ENCODE data around the gene COX6A1. TPM values are rescaled to one million over a fixed set of nuclear protein-coding genes. Genes with fewer than 3 reads are reported as not detected.

The COX6A1 gene
- total RNA-seq (ENCODE audit: insufficient read depth, low replicate concordance): 351 TPM

GRCh38 chr12:120437735-120438494, at the start of gene COX6A1:
Gene COX6A1, plus strand, starts transcription at chr12:120438113. Its CDS starts 14 bp downstream, at chr12:120438127.
- peak; percentile 99 for DNase-seq (ENCODE audit: low spot score)

DNA sequence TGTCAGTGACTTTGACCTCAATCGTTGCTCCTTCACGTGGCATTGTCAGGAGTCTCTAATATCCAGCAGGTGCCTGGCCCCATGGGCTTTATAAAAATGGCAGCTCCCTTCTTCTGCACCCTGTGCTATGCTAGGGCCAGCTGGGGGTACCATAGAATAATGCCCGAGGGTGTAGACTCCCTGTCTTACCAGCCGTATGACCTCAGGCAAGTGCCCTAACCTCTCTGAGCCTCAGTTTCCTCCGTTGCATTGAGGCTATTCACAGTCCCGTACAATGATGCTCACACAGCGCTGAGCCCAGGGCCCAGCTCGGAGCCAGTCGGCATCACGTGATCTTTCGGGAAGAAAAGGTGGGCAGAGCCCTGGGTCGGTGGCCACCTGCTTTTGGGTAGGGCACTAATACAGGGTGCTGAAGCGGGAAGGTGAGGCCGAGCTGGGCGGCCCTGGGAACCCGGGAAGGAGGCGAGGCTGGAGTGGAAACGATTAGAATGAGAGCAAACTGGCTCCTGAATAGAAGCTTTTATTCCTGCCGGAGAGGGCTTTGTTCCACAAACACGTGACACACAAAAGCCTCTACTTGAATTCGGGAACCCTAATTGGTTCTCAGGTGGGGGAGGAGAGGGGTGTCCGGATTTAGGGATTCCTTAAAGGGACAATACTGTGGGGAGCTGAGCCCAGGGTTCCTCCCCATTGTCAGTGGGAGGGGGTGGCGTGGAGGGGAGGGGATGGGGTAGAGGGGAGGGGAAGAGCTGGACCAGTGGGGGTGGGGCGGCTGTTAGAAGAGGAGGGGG, 49.0 kb upstream of the COX6A1 start:
- DNase-seq (ENCODE audit: low spot score): no peak

DNA sequence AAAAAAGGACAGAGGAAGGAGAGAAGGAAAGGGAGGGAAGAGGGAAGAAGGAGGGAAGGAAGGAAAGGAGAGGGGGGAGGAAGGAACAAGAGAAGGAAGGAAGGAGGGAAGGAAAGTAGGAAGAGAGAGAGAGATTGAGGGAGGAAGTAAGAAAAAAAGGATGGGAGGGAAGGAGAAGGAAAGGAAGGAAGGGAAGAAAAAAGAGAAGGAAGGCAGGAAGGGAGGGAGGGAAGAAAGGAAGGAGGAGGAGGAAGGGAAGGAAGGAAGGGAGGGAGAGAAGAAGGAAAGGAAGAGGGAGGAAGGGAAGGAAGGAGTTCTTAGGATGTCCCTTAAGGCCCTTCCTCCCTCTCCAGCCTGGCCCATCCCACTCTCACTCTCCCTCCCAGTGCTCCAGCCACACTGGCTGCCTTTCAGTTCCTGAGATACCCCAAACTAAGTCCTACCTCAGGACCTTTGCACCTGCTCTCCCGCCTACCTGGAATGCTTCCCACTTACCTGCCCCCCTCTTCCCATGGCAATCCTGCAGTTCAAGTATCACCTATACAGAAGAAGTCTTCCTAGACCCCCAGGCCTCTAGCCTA, 47.3 kb upstream of the COX6A1 start:
- DNase-seq (ENCODE audit: low spot score): no peak

GRCh38 chr12:120394483-120395367, 43.2 kb upstream of the COX6A1 start:
- DNase-seq (ENCODE audit: low spot score): peak; percentile 51

GRCh38 chr12:120397824-120398540, 39.9 kb upstream of the COX6A1 start:
- no peak for DNase-seq (ENCODE audit: low spot score)

- peak; percentile 50 for DNase-seq (ENCODE audit: low spot score)
These were observed 38.4 kb upstream of the COX6A1 start for GRCh38 chr12:120399531-120399930.

- DNase-seq (ENCODE audit: low spot score): peak; percentile 20
These were observed 35.7 kb upstream of the COX6A1 start for GRCh38 chr12:120402217-120402616.

- no peak for DNase-seq (ENCODE audit: low spot score)
These were observed 34.0 kb upstream of the COX6A1 start for GRCh38 chr12:120403869-120404268.

DNA sequence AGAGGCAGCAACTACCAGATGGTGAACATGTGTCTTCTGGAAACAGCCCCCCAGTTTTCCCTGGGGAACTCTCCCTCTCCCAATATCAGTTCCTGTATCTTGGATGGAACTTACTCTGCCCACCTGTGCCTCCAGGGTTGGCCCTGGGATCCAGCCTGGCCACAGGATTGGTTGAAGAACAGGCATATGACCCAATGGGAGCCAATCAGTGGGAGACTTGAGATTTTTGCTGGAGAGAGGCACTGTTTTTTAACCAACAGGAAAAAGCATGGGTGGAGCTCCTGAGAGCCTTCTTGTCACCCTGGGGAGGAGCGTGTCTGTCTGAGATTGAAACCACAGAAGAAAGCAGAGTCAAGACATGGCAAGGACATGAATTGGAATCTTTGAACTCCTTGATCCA, 33.6 kb upstream of the COX6A1 start:
- no peak for DNase-seq (ENCODE audit: low spot score)

DNA sequence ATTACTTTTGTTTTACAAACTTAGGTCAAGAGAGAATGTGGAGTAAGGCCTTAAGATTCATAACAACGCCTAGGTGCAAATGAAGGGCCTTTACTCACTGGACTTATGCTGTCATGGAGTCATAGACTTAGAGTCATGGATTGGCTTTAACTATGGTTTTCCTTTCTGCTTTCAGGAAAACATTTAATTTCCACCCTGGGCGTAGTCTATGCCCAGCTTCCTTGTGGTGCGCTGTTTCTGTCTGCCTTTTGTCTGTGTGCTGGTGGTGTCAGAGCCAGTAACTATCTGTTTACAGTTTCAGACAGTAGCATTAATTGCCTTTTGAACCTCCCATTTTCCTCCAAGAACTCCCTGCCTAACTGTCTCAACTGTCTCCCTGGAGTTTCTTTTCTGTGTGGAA, 31.8 kb upstream of the COX6A1 start:
- DNase-seq (ENCODE audit: low spot score): peak; percentile 8

GRCh38 chr12:120406553-120406952, 31.4 kb upstream of the COX6A1 start:
- DNase-seq (ENCODE audit: low spot score): no peak

GRCh38 chr12:120408771-120409170, 29.1 kb upstream of the COX6A1 start:
- DNase-seq (ENCODE audit: low spot score): no peak

DNA sequence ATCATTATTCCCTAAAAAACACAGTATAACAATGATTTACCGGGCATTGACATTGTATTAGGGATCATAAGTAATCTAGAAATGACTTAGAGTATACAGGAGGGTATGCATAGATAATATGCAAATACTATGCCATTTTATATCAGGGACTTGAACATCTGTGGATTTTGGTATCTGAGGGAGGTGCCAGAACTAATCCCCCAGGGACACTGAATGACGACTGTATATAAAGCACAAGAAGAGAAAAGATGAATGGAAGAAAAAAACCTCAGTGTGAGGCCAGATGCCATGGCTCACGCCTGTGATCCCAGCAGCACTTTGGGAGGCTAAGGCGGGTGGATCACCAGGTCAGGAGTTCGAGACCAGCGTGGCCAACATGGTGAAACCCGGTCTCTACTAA, 25.5 kb upstream of the COX6A1 start:
- no peak for DNase-seq (ENCODE audit: low spot score)

DNA sequence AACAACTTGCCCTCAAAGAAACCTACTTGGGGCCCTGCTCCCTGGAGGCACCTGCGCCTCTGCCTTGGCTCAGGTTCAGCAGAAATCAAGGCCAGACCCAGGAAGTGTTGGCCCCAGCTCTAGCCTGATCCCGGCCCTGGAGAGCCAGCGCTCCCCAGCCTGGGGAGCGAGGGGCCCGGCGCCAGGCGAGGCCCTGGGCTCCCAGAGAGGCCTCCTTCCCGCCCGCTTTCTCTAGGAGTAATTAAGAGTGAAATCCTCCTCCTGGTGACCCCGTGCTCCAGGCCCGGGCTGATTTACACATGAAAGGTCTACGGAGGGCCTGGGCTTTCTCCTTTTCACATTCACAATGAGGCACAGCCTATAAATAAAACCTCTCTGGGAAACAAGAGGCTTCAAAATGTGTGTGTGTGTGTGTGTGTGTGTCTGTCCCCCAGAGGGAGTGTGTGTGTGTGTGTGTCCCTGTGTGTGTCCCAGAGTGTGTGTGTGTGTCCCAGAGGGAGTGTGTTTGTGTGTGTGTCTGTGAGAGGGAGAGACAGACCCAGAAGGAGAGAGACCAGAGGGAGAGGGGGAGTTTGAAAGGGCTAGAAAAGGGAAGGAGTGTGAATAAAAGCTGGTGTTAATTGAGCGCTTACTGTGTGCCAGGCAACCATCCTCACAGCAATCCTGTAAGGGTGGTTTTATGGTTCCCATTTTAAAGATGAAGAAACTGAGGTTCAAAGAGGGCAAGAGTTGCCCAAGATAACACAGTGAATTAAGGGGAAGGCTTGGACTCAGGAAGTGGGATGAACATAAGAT, 23.8 kb upstream of the COX6A1 start:
- DNase-seq (ENCODE audit: low spot score): peak; percentile 17

DNA sequence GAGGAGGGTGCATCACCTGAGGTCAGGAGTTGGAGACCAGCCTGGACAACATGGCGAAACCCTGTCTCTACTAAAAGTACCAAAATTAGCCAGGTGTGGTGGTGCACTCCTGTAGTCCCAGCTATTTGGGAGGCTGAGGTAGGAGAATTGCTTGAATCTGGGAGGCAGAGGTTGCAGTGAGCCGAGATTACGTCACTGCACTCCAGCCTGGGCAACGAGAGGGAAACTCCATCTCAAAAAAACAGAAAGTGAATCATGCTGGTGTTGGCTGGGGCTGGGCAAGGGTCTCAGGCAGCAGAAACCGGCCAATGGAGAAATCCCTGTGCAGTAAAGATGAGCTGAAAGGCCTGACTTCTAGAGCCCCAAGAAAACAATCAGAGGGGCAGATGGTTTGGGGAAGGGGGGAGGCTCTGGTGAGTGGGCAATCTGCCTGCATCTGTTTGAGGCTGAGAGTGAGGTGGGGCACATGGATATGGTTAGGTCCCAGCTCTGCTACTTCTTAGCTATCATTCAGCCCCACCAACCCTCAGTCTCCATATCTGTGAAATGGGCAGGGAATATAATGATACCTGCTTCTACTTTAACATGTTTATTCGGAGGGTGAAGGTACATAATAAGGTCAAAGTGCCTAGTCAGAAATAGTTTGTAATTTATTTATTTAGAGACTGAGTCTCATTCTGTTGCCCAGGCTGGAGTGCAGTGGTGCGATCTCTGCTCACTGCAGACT, 21.3 kb upstream of the COX6A1 start:
- no peak for DNase-seq (ENCODE audit: low spot score)

- no peak for DNase-seq (ENCODE audit: low spot score)
These were observed 19.9 kb upstream of the COX6A1 start for GRCh38 chr12:120417917-120418580.

DNA sequence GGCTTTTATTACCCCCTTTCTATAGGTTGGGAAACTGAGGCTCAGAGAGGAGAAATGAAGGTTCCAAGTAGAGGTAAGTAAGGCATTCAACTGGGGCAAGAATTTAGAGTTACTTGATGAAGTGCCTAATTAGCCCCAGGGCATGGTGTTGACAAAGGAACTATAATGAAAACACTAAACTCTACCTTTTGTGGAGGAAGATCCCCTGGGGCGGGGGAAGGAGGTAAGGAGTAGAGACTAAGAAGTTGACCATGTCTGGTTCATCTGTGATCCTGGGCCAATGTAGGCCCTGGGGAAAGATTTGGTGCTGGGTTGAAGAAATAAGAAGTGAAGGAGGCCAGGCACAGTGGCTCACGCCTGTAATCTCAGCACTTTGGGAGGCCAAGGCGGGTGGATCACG, 16.2 kb upstream of the COX6A1 start:
- no peak for DNase-seq (ENCODE audit: low spot score)

- no peak for DNase-seq (ENCODE audit: low spot score)
These were observed 14.9 kb upstream of the COX6A1 start for GRCh38 chr12:120422892-120423456.
